ENCODE measurements around the gene CAMSAP1.

The CAMSAP1 gene

DNA sequence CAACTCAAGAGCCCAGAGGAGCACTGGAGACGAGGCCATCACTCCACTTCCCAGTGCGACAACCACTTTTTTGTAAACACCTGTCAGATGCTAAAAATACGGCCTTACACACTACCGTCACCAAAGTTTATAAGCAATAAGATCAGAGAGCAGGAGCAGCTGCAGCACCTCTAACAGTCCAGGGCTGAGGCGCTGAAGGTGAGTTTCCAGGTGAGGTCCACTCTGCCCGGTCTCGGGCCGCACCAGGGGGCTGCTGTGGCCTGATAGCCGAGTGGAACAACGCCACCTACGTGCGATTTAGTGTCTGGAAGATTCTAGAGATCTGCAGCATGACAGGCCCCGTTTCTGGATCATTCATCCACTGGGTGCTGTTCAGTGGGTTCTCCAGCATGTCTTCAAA, 25.8 kb upstream of the CAMSAP1 start:
- Histone ChIP-seq H3K4me1 (ENCODE audit: control insufficient read depth, insufficient read depth, low read length) (no peaks in the 10 kb centered on the region), H3K36me3 (ENCODE audit: control insufficient read depth, insufficient read depth, low read length) (peaks cover 61% of the 10 kb centered on the region), H3K4me3 (ENCODE audit: low read depth, low read length) (no peak overlapping the region), H3K27ac (ENCODE audit: low read depth, low read length) (no peak overlapping the region), H3K9ac (ENCODE audit: low read length) (no peak overlapping the region), H3K9me3 (ENCODE audit: control insufficient read depth, insufficient read depth, low read depth, low read length) (peaks cover 5% of the 10 kb centered on the region), H3K27me3 (ENCODE audit: control insufficient read depth, insufficient read depth, low read length) (no peaks in the 10 kb centered on the region)

DNA sequence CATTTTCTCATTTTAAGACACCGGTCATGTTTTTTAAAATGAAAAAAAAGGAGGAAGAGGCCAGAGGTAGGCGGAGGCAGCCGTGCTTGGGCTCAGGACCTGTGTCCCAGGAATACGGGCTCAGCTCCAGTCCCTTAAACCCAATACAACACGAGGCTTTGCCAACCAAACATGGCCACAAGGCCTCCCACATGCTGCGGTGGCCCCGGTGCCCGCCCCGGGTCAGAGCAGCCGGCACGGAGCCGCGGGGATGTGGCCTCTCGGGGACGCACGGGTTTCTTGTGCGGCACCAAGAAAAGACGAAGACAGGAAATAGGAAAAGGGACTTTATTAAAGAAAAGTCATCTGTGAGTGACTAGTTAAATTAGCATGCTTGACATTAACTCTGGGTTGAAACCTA, 25.3 kb upstream of the CAMSAP1 start:
- no peak overlapping the region for H3K27ac ChIP-seq (ENCODE audit: low read depth, low read length)
- H3K36me3 ChIP-seq (ENCODE audit: control insufficient read depth, insufficient read depth, low read length): peaks cover 56% of the 10 kb centered on the region
- no peaks in the 10 kb centered on the region for H3K27me3 ChIP-seq (ENCODE audit: control insufficient read depth, insufficient read depth, low read length)

DNA sequence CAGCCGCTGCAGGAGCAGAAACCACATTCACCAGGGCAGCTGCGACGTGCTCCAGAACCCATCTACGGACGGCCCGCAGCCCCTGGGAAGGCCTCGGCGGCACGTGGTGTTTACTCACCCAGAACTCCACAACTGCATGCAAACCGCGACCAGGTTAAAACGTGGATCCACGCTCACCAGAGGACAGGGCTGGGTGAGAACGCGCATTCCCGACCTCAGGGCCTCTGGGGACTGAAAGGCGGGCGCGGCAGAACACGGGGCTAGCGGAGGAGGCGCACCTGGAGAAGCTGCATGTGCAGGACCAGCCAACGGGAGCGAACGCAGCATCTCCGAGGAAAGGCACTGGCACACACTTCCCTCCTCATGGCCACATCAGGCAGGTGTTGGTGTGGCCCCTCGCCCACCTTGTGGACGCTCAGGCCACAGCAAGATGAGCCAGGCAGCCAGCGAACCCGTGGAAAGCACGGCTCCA, 24.0 kb upstream of the CAMSAP1 start:
- Histone ChIP-seq H3K9ac (ENCODE audit: low read length) (no peak overlapping the region), H3K9me3 (ENCODE audit: control insufficient read depth, insufficient read depth, low read depth, low read length) (no peaks in the 10 kb centered on the region), H3K4me3 (ENCODE audit: low read depth, low read length) (no peak overlapping the region), H3K36me3 (ENCODE audit: control insufficient read depth, insufficient read depth, low read length) (peaks cover 44% of the 10 kb centered on the region), H3K4me1 (ENCODE audit: control insufficient read depth, insufficient read depth, low read length) (no peaks in the 10 kb centered on the region), H3K27me3 (ENCODE audit: control insufficient read depth, insufficient read depth, low read length) (no peaks in the 10 kb centered on the region), H3K27ac (ENCODE audit: low read depth, low read length) (no peak overlapping the region)

More for the DNA sequence above, 25.3 kb upstream of the CAMSAP1 start:
- Histone ChIP-seq H3K9ac (ENCODE audit: low read length) (no peak overlapping the region), H3K4me1 (ENCODE audit: control insufficient read depth, insufficient read depth, low read length) (no peaks in the 10 kb centered on the region), H3K4me3 (ENCODE audit: low read depth, low read length) (no peak overlapping the region), H3K9me3 (ENCODE audit: control insufficient read depth, insufficient read depth, low read depth, low read length) (peaks cover 5% of the 10 kb centered on the region)

DNA sequence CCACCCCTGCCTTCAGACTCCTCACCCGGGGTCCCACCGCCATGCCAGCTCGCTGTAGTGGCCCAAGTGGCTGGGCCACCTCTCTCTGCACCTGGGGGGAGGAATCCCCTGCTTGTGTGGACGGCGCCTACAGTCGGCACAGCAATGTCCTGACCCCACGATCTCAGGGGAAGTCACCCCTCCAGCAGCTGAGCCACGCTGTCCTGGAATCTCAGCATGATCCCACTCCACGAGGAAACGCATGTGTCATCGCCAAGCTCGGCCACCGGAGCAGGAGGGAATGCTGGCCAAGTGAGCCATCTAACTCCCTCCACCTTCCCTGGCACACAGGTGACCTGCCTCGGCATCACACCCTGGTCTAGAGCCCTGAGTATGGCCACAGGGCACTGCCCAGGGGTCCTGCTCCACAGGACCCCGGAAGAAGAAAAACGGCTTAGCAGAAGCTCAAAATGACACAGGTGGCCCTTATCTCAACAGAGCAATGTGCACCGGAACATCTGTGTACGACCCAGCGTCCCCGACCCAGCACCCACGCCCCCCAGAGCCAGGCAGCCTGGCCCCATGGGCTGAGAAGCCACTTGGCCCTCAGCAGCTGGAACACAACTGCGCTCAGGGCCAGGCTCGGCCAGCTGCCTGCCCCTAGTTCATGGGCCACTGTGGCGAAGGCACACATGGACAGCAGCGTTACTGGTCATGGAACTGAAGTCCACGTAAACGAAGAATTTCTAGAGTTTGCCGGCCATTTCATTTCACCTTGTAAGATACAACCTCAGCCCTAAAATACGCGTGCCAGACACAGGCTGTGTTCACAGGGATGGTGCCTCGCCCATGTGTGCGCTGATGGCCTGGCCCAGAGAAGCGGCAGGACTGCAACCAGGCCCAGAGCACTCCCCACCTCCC, 23.4 kb upstream of the CAMSAP1 start:
- Histone ChIP-seq H3K4me1 (ENCODE audit: control insufficient read depth, insufficient read depth, low read length) (no peaks in the 10 kb centered on the region), H3K36me3 (ENCODE audit: control insufficient read depth, insufficient read depth, low read length) (peaks cover 39% of the 10 kb centered on the region), H3K9ac (ENCODE audit: low read length) (no peak overlapping the region), H3K9me3 (ENCODE audit: control insufficient read depth, insufficient read depth, low read depth, low read length) (no peaks in the 10 kb centered on the region), H3K27me3 (ENCODE audit: control insufficient read depth, insufficient read depth, low read length) (no peaks in the 10 kb centered on the region), H3K27ac (ENCODE audit: low read depth, low read length) (no peak overlapping the region), H3K4me3 (ENCODE audit: low read depth, low read length) (no peak overlapping the region)

DNA sequence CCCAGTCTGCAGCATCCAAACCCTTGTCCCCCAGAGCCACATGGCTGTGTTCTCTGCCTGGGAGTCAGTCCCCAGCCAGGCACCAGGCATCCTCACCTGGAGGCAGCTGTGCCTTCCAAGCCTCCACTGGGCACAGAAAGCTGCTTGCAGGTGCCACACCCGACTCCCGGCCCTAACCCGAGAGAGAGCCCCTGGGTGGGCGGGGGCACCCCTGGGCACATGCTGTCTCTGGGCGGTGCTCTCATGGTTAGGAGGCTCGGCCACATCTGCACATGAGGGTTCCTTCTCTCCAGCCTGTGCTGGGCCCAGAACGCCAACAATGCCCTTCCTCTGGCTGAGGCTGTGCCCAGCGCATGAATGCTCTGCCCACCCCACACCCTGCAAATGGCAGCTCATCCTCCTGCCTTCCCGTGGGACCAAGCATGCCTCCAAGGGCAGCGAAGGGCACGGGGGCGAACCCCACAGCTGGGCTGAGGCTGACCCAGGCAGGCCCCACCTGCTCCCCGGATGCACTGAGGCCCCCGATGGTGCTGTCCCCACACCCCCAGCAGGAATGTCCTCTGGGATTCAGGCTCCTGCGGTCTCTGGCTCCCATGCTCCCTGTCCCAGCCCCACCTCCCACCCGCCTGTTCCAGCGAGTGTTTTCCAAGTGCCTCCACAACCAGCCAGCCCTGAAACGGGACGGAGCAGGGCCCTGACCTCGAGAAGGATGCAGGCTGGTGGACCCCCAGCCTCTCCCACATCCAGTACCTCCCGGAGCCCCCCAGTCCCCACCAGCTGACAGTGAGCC, 22.5 kb upstream of the CAMSAP1 start:
- no peak overlapping the region for H3K4me3 ChIP-seq (ENCODE audit: low read depth, low read length)
- H3K9me3 ChIP-seq (ENCODE audit: control insufficient read depth, insufficient read depth, low read depth, low read length): no peaks in the 10 kb centered on the region
- no peak overlapping the region for H3K27ac ChIP-seq (ENCODE audit: low read depth, low read length)
- H3K4me1 ChIP-seq (ENCODE audit: control insufficient read depth, insufficient read depth, low read length): no peaks in the 10 kb centered on the region
- H3K9ac ChIP-seq (ENCODE audit: low read length): no peak overlapping the region
- H3K36me3 ChIP-seq (ENCODE audit: control insufficient read depth, insufficient read depth, low read length): peaks cover 32% of the 10 kb centered on the region
- H3K27me3 ChIP-seq (ENCODE audit: control insufficient read depth, insufficient read depth, low read length): no peaks in the 10 kb centered on the region

DNA sequence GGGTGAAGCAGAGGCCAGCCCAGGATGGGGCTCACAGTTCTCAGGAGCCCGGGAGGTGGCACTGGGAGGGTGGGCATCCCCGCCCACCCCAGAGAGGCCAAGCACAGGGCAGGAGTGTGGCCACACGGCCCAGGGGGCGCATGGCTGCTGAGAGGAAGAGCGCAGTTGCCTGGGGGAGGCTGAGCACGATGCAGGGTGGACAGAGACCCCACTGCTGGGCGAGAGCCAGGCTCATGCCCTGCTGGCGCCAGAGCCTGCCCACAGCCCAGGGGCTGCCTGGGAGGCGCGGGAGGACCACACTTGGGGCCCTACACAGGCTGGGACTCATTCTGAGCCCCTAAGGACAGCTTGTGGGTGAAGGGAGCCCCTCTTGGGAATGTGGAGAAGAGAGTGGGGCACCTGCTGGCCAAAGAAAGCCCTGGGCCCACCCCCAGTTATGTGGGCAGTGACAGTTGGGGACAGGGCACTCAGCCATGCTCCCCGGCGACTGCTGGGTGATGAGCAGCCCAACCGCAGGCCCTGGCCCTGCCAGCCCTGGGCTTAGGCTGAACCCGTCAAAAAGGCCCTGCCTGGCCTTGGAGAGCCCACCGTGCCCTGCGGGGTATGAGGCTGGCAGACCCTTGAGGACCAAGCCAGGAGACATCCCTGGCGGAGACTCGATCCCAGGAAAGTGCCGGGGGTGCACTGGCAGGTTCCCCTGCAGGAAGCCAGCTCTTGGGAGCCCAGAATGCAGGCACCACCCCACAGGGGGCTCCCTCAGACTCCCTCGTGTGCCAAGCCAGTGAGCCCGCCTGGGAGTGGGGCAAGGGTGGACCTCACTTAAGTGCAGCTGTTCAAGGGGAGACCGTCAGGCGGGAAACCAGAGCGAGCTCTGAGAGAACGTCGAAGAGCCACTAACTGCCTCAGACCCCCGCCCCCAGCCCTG, 21.6 kb upstream of the CAMSAP1 start:
- H3K36me3 ChIP-seq (ENCODE audit: control insufficient read depth, insufficient read depth, low read length): peaks cover 36% of the 10 kb centered on the region
- H3K27ac ChIP-seq (ENCODE audit: low read depth, low read length): no peak overlapping the region
- no peaks in the 10 kb centered on the region for H3K4me1 ChIP-seq (ENCODE audit: control insufficient read depth, insufficient read depth, low read length)

DNA sequence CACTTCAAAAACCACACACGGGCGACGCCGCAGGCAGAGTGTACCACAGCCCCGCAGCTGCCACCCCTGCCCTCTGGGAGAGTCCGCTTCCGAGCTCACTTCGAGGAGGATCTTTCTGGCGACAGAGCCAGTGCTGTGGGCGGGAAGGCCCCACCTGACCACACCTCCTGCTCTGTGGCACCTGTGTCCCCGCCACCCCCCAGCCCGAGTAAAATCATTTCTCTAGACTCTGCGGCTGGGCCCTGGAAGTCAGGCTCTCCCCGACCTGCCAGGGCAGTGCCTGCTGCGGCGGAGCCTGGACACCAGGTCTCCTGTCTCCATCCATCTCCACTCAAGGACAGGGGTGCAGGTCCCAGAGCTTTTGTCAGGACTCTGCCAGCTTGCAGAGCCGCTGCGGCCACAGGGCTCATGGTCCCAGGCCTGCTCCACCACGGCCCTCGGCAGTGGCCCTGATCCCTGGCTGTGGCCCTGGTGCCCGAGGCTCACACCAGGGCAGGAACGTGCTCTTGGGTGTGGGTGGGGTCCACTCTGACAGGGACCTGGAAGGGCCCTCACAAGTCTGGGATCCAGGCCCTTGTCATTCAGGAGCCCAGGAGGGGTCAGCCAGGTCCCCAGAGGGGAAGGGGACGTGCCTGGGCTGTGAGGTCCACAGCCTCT, 20.9 kb upstream of the CAMSAP1 start:
- H3K27me3 ChIP-seq (ENCODE audit: control insufficient read depth, insufficient read depth, low read length): no peaks in the 10 kb centered on the region
- no peaks in the 10 kb centered on the region for H3K9me3 ChIP-seq (ENCODE audit: control insufficient read depth, insufficient read depth, low read depth, low read length)
- H3K4me3 ChIP-seq (ENCODE audit: low read depth, low read length): no peak overlapping the region
- H3K27ac ChIP-seq (ENCODE audit: low read depth, low read length): no peak overlapping the region
- H3K36me3 ChIP-seq (ENCODE audit: control insufficient read depth, insufficient read depth, low read length): peaks cover 31% of the 10 kb centered on the region
- H3K9ac ChIP-seq (ENCODE audit: low read length): no peak overlapping the region
- H3K4me1 ChIP-seq (ENCODE audit: control insufficient read depth, insufficient read depth, low read length): no peaks in the 10 kb centered on the region

More for the DNA sequence above, 21.6 kb upstream of the CAMSAP1 start:
- Histone ChIP-seq H3K9me3 (ENCODE audit: control insufficient read depth, insufficient read depth, low read depth, low read length) (no peaks in the 10 kb centered on the region), H3K27me3 (ENCODE audit: control insufficient read depth, insufficient read depth, low read length) (no peaks in the 10 kb centered on the region), H3K9ac (ENCODE audit: low read length) (no peak overlapping the region), H3K4me3 (ENCODE audit: low read depth, low read length) (no peak overlapping the region)

DNA sequence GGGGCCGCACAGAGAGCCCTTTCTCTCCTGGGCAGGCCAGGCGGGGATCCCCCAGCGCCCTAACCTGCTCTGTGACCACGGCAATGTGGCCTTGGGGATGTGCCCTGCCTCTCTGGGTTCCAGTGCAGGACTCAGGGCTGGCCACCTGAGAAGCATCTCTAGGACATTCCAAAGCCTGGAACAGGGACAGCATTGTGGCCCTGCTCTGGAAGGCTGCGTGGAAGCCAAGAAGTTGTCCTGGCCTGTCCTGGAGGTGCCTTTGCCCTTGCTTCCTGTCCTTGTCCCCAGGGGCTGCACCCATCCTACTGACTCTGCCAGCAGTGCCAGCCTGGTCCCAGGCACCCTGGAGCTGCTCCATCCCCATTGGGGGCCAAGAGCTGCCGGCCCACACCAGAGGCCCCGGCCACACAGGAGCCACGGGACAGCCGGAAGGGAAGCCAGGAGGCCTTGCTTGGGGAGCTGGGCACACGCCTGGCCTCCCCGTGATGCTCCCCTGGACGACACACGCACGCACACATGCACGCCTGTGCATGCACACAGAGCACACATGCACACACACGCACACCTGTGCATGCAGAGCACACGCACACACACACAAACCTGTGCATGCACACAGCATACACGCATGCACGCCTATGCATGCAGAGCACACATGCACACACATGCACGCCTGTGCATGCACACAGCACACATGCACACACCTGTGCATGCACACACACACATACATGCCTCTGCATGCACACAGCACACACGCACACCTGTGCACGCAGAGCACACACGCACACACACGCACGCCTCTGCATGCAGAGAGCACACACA, 20.1 kb upstream of the CAMSAP1 start:
- H3K4me1 ChIP-seq (ENCODE audit: control insufficient read depth, insufficient read depth, low read length): no peaks in the 10 kb centered on the region
- no peaks in the 10 kb centered on the region for H3K27me3 ChIP-seq (ENCODE audit: control insufficient read depth, insufficient read depth, low read length)
- peaks cover 23% of the 10 kb centered on the region for H3K36me3 ChIP-seq (ENCODE audit: control insufficient read depth, insufficient read depth, low read length)
- H3K27ac ChIP-seq (ENCODE audit: low read depth, low read length): no peak overlapping the region
- no peaks in the 10 kb centered on the region for H3K9me3 ChIP-seq (ENCODE audit: control insufficient read depth, insufficient read depth, low read depth, low read length)
- no peak overlapping the region for H3K9ac ChIP-seq (ENCODE audit: low read length)
- H3K4me3 ChIP-seq (ENCODE audit: low read depth, low read length): no peak overlapping the region

DNA sequence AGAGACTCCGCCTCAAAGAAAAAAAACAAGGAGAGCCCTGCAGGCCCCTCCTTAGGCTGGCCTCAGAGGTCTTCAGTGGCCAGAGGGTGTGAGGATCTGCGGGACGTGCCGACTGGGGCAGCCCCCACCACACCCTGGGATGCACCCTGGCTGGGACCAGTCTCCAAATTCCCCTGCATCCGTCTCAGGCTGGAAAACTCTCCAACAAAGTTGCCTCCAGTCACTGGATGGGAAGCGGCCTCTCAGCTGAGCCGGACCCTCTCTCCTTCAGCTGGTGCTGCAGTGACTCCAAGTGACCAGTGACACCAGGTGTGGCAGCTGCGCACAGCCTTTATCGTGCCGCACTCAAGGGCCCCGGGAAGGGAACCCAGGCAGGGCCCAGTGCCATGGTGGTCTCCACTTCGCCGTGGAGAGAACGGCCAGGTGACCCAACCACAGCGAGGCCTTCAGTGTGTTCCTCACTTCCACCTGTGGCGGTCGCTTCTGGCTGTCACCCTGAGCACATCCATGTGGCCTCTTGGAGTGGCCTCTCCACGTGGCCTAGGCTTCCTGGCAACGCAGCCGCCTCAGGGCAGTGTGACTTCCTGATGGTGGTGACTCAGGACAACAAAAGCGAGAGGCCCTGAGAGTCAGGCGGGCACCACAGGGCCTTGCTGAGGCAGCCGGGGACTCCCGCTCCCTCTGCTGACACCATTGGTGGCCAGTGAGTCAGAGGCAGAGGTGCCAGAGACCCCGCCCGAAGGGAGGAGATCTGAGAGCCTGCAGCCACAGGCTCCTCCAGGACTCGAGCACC, 19.3 kb upstream of the CAMSAP1 start:
- H3K36me3 ChIP-seq (ENCODE audit: control insufficient read depth, insufficient read depth, low read length): peaks cover 20% of the 10 kb centered on the region
- H3K9ac ChIP-seq (ENCODE audit: low read length): no peak overlapping the region
- no peaks in the 10 kb centered on the region for H3K4me1 ChIP-seq (ENCODE audit: control insufficient read depth, insufficient read depth, low read length)
- no peaks in the 10 kb centered on the region for H3K9me3 ChIP-seq (ENCODE audit: control insufficient read depth, insufficient read depth, low read depth, low read length)
- H3K27me3 ChIP-seq (ENCODE audit: control insufficient read depth, insufficient read depth, low read length): no peaks in the 10 kb centered on the region
- H3K4me3 ChIP-seq (ENCODE audit: low read depth, low read length): no peak overlapping the region
- no peak overlapping the region for H3K27ac ChIP-seq (ENCODE audit: low read depth, low read length)
